Measurements from ENCODE around the gene CDK19. TPM values are rescaled to one million over a fixed set of nuclear protein-coding genes. Genes with fewer than 3 reads are reported as not detected.
"Not testable (repeated sequence)": the region's sequence is repeated elsewhere in the genome, so short reads cannot be mapped to it uniquely, and the experiment has no call there.

Gene CDK19
- total RNA-seq, 2 donors from 2014 or later, result 16.8 to 20.8 TPM

- H3K36me3 Mint-ChIP-seq (ENCODE audit: low read depth), result no peaks in the 10 kb centered on the region
- no peak overlapping the region for H3K4me3 Mint-ChIP-seq
- no peaks in the 10 kb centered on the region for H3K27me3 Mint-ChIP-seq (ENCODE audit: insufficient read depth)
- no peak overlapping the region for H3K9ac ChIP-seq (ENCODE audit: extremely low read depth, low read length, poor library complexity, severe bottlenecking)
- H3K27me3 ChIP-seq (ENCODE audit: control insufficient read depth, insufficient read depth, low read length, poor library complexity, severe bottlenecking), result no peaks in the 10 kb centered on the region
- 92 to 98% methylated on average over 4 to 6 of the region's 6 CpGs for WGBS, 2 experiments (ENCODE audit: insufficient coverage in 1 of 2, insufficient read length in 1 of 2)
- DNase-seq, result no peak
- no peak overlapping the region for H3K27ac Mint-ChIP-seq
- H3K4me1 Mint-ChIP-seq, result peaks cover 5% of the 10 kb centered on the region
- H3K36me3 ChIP-seq (ENCODE audit: control insufficient read depth, insufficient read depth, low read length), result no peaks in the 10 kb centered on the region
- peaks cover 2% of the 10 kb centered on the region for H3K9me3 Mint-ChIP-seq
- TF ChIP-seq CTCF (conservative IDR thresholded peaks at IDR 0.05), result no peak
- peaks cover 1% of the 10 kb centered on the region for H3K9me3 ChIP-seq (ENCODE audit: control insufficient read depth, low read length)
- H3K4me3 ChIP-seq (ENCODE audit: low read length), result no peak overlapping the region
- H3K4me1 ChIP-seq (ENCODE audit: control insufficient read depth, insufficient read depth, low read length), result no peaks in the 10 kb centered on the region
- H3K27ac ChIP-seq (ENCODE audit: low read depth, low read length), result no peak overlapping the region
Measured at GRCh38 chr6:110589865-110590513, 225.3 kb downstream of the CDK19 start.

- H3K9me3 Mint-ChIP-seq, result no peaks in the 10 kb centered on the region
- H3K27me3 ChIP-seq (ENCODE audit: control insufficient read depth, insufficient read depth, low read length, poor library complexity, severe bottlenecking), result no peaks in the 10 kb centered on the region
- H3K27ac Mint-ChIP-seq, result no peak overlapping the region
- H3K9ac ChIP-seq (ENCODE audit: extremely low read depth, low read length, poor library complexity, severe bottlenecking), result no peak overlapping the region
- peaks cover 2% of the 10 kb centered on the region for H3K4me1 Mint-ChIP-seq
- H3K4me1 ChIP-seq (ENCODE audit: control insufficient read depth, insufficient read depth, low read length), result no peaks in the 10 kb centered on the region
- no peaks in the 10 kb centered on the region for H3K9me3 ChIP-seq (ENCODE audit: control insufficient read depth, low read length)
- no peaks in the 10 kb centered on the region for H3K36me3 Mint-ChIP-seq (ENCODE audit: low read depth)
- H3K27ac ChIP-seq (ENCODE audit: low read depth, low read length), result no peak overlapping the region
- H3K36me3 ChIP-seq (ENCODE audit: control insufficient read depth, insufficient read depth, low read length), result no peaks in the 10 kb centered on the region
- H3K27me3 Mint-ChIP-seq (ENCODE audit: insufficient read depth), result no peaks in the 10 kb centered on the region
- DNase-seq, result no peak
- H3K4me3 ChIP-seq (ENCODE audit: low read length), result no peak overlapping the region
- WGBS, 2 experiments (ENCODE audit: insufficient coverage in 1 of 2, insufficient read length in 1 of 2), result 86 to 94% methylated on average over 2 of the region's 2 CpGs
- TF ChIP-seq CTCF (conservative IDR thresholded peaks at IDR 0.05), result no peak
- no peak overlapping the region for H3K4me3 Mint-ChIP-seq
Measured at GRCh38 chr6:110587328-110587727, 227.9 kb downstream of the CDK19 start.

- no peak overlapping the region for H3K9ac ChIP-seq (ENCODE audit: extremely low read depth, low read length, poor library complexity, severe bottlenecking)
- Mint-ChIP-seq H3K27me3 (ENCODE audit: insufficient read depth) (no peaks in the 10 kb centered on the region), H3K9me3 (no peaks in the 10 kb centered on the region), H3K27ac (no peak overlapping the region), H3K36me3 (ENCODE audit: low read depth) (no peaks in the 10 kb centered on the region), H3K4me1 (peaks cover 2% of the 10 kb centered on the region), H3K4me3 (no peak overlapping the region)
- no peak overlapping the region for H3K4me3 ChIP-seq (ENCODE audit: low read length)
- H3K27me3 ChIP-seq (ENCODE audit: control insufficient read depth, insufficient read depth, low read length, poor library complexity, severe bottlenecking), result no peaks in the 10 kb centered on the region
- no peaks in the 10 kb centered on the region for H3K36me3 ChIP-seq (ENCODE audit: control insufficient read depth, insufficient read depth, low read length)
- no peaks in the 10 kb centered on the region for H3K9me3 ChIP-seq (ENCODE audit: control insufficient read depth, low read length)
- H3K4me1 ChIP-seq (ENCODE audit: control insufficient read depth, insufficient read depth, low read length), result no peaks in the 10 kb centered on the region
- no peak for TF ChIP-seq CTCF (conservative IDR thresholded peaks at IDR 0.05)
- H3K27ac ChIP-seq (ENCODE audit: low read depth, low read length), result no peak overlapping the region
- DNase-seq, result no peak
Measured at GRCh38 chr6:110581679-110582078, 233.6 kb downstream of the CDK19 start.

- not testable (repeated sequence) for H3K27ac ChIP-seq (ENCODE audit: low read depth, low read length); H3K9me3 ChIP-seq (ENCODE audit: control insufficient read depth, low read length); H3K4me1 ChIP-seq (ENCODE audit: control insufficient read depth, insufficient read depth, low read length); H3K27me3 ChIP-seq (ENCODE audit: control insufficient read depth, insufficient read depth, low read length, poor library complexity, severe bottlenecking); H3K9ac ChIP-seq (ENCODE audit: extremely low read depth, low read length, poor library complexity, severe bottlenecking); H3K9me3 Mint-ChIP-seq; H3K27me3 Mint-ChIP-seq (ENCODE audit: insufficient read depth); H3K4me3 Mint-ChIP-seq; H3K36me3 Mint-ChIP-seq (ENCODE audit: low read depth); H3K4me1 Mint-ChIP-seq; H3K27ac Mint-ChIP-seq; H3K36me3 ChIP-seq (ENCODE audit: control insufficient read depth, insufficient read depth, low read length); DNase-seq; H3K4me3 ChIP-seq (ENCODE audit: low read length)
Measured at GRCh38 chr6:110577596-110578167, 237.6 kb downstream of the CDK19 start.
